GM12801 (cell line): ENCODE results near the gene ELAVL3.

Experiments
- TF ChIP-seq, protein P1 (sequence below): IDR thresholded peaks from one replicate; pipeline ENCODE4 v1.5.1; 2011; ENCODE audit warnings: control low read depth; ENCODE audit not compliant: insufficient read length; ENCODE audit errors: extremely low read depth

Gene ELAVL3

DNA sequence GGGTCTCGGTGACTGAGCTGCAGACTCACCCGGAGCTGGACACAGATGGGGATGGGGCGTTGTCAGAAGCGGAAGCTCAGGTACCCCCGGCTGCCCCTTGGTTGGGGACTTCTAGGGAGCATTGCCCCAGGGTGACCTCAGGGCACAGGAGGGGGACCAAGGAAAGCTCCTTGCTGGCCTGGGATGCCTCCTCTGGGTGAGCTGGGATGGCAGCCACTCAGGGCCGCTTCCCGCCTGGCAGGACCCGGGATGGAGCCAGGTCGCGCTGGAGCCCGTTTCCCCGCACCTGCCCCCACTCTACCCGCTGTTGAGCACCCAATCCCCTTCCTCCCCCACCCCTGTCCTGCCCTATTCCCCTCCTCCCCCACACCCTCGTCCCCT lies 34.6 kb downstream of the ELAVL3 start:
- TF ChIP-seq, protein P1, sequence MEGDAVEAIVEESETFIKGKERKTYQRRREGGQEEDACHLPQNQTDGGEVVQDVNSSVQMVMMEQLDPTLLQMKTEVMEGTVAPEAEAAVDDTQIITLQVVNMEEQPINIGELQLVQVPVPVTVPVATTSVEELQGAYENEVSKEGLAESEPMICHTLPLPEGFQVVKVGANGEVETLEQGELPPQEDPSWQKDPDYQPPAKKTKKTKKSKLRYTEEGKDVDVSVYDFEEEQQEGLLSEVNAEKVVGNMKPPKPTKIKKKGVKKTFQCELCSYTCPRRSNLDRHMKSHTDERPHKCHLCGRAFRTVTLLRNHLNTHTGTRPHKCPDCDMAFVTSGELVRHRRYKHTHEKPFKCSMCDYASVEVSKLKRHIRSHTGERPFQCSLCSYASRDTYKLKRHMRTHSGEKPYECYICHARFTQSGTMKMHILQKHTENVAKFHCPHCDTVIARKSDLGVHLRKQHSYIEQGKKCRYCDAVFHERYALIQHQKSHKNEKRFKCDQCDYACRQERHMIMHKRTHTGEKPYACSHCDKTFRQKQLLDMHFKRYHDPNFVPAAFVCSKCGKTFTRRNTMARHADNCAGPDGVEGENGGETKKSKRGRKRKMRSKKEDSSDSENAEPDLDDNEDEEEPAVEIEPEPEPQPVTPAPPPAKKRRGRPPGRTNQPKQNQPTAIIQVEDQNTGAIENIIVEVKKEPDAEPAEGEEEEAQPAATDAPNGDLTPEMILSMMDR = no peak

DNA sequence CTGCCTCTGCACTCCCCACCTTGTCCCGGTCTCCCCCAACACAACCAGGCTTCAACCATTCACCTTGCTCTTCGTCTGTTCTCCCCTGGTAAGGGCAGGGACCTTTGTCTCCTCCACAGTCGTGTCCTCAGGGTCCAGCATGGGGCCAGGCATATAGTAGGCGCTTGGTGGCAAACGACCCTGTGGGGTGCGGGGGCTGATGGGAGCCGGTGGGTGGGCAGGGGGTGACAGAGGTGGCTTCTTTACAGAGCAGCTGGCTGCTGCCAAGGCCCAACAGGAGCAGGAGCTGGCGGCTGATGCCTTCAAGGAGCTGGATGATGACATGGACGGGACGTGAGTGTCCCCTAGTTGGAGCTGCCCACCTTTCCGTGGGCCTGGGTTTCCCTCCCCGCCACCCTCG lies 35.7 kb downstream of the ELAVL3 start:
- TF ChIP-seq, protein P1 = no peak

DNA sequence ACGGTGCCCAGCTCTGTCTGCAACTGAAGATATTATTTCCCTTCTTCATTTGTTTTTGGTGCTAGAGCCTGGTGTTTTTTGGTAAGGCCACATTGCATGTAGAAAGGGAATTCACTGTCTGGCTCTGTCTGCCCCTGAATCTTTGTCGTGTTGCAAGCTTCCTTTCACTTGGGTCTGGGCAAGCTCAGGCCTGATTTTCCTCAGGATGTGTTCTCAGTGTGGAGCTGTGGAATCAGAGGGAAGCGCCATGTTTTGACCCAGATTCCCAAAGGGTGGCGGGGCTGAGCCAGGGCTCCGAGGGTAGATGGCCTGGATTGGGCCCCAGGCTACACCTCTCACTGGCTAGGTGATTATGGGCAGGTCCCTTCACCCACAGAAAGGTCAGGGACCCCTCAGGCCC lies 36.8 kb downstream of the ELAVL3 start:
- TF ChIP-seq, protein P1 = no peak

DNA sequence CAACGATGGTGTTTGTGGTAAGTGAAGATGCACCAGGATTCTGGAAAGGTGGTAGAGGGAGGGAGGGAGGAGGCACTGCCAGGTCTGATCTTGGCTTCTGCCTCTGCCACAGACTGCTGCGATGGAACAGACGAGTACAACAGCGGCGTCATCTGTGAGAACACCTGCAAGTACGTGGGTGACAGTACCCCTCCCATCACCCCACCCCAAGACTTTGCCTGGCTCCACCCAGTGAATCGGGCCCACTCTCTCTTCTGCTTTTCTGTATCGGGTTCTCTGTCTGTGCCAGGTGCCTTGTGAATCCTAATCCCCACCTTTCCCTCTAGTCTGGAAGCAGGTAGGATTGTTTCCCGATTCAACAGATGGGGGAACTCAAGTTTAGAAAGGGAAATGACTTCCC lies 42.9 kb downstream of the ELAVL3 start:
- TF ChIP-seq, protein P1 = no peak

DNA sequence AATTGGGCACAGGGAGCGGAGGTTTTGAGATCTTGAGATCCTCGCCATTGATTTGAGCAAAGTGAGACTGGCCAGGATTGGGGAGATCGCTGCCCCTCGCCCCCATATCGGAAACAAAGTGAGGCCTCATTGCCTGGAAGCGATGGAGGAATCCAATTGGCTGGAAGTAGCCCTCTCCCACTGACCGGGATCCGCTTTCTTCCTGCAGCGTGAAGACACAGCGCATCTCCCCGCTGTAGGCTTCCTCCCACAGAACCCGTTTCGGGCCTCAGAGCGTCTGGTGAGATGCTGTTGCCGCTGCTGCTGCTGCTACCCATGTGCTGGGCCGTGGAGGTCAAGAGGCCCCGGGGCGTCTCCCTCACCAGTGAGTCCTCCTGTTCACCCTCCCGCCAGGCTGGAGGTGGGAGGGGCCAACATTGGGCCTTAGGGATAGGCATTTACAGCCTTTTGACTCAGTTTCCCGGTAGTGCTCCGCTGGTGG lies 45.0 kb downstream of the ELAVL3 start:
- TF ChIP-seq, protein P1 = no peak

DNA sequence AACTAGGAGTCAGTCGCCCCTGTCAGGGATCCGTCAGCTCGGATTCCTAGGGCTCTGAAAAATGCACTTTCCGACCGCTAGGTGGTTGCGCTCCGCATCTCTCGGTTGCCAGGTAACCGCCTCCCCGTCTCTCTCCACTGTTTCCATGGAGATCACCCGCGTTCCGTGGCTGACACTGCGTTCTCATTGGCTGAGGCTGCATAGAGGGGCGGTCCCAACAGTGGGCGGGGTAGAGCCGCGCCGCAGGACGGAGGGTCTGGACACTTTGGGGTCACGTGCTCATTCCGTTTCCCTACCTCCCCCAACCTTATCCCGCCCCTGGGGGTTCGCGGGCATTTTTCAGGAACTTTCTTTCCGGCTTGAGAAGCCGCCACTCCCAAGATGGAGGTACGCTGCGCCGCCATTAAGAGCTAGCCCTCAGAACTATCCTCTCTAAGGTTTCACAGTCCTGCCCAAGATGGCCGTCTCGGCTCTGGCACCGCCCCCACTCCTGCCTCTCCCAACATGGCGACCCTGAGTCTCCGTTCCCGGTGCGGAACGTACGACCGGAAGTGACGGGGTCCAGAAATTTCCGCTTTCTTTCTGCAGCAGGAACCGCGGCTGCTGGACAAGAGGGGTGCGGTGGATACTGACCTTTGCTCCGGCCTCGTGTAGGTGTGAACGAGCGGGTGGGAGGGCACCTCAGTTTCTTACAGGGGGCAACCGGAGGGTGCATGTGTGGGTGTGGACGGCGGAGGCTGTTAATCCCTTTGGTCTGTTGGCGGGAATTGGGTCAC lies 45.6 kb downstream of the ELAVL3 start, which contains the start of the genes ODAD3 and PRKCSH:
Gene ODAD3, minus strand, starts transcription at position 65 of the 776 bp plus-strand sequence. CDS start 105 bp downstream, outside the sequence.
Gene PRKCSH, plus strand, starts transcription at position 579 of the 776 bp plus-strand sequence. CDS start 483 bp downstream, outside the sequence.
- TF ChIP-seq, protein P1 = peak; percentile 74

DNA sequence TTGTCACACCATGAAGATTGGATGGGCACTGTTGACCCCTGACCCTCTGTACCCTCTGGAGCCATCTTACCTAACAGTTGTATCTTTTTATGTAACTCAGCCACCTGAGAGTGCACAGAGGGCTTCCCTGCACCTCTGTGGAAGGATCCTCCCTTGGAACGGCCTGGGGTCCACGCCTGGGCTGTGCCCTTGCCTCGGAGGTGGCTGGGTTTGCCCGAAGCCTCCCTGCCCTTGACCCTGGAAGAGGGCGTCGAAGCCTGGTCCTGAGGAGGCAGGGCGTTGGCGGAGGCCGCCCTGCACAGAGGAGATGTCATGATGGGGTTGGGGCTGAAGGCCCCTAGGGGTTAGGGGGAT lies 46.2 kb downstream of the ELAVL3 start:
- TF ChIP-seq, protein P1 = no peak
